ENCODE results near the gene SLC8A2. TPM values are rescaled to one million over a fixed set of nuclear protein-coding genes. Genes with fewer than 3 reads are reported as not detected.
"Not testable (repeated sequence)": the region's sequence is repeated elsewhere in the genome, so short reads cannot be mapped to it uniquely, and the experiment has no call there.

Gene SLC8A2
- total RNA-seq, 1 experiment from 2014 or later: not detected

- not testable (repeated sequence) for DNase-seq (ENCODE audit: low read depth)
Observed at GRCh38 chr19:47383890-47384289, 87.8 kb downstream of the SLC8A2 start.

GRCh38 chr19:47381653-47382279, 89.9 kb downstream of the SLC8A2 start:
- no peak for DNase-seq (ENCODE audit: low read depth)

GRCh38 chr19:47381121-47381520, 90.6 kb downstream of the SLC8A2 start:
- DNase-seq (ENCODE audit: low read depth): no peak

GRCh38 chr19:47380559-47380958, 91.1 kb downstream of the SLC8A2 start:
- no peak for DNase-seq (ENCODE audit: low read depth)

- DNase-seq (ENCODE audit: low read depth): no peak
Observed at GRCh38 chr19:47379381-47379938, 92.2 kb downstream of the SLC8A2 start.

- DNase-seq (ENCODE audit: low read depth): no peak
Observed at GRCh38 chr19:47378246-47378645, 93.4 kb downstream of the SLC8A2 start.

Other genes starting within 250 kb of the SLC8A2 start
- 1.9 and 5.0 TPM in 2 replicates for gene BBC3, start 240.7 kb downstream of the SLC8A2 start, total RNA-seq (2014; rRNA removed; shearing (Covaris generic))
- 2.1 and 6.0 TPM in 2 replicates for gene CCDC9, start 215.4 kb downstream of the SLC8A2 start, total RNA-seq (2014; rRNA removed; shearing (Covaris generic))
- gene INAFM1, start 197.0 kb downstream of the SLC8A2 start, total RNA-seq (2014; rRNA removed; shearing (Covaris generic)): 1.9 and 6.0 TPM in 2 replicates
- gene C5AR1, start 162.0 kb downstream of the SLC8A2 start, total RNA-seq (2014; rRNA removed; shearing (Covaris generic)): 0.05 TPM in 1 of 2 replicates, not detected in the other
- 0.39 and 0.91 TPM in 2 replicates for gene C5AR2, start 139.7 kb downstream of the SLC8A2 start, total RNA-seq (2014; rRNA removed; shearing (Covaris generic))
- 10.8 and 16.2 TPM in 2 replicates for gene DHX34, start 122.6 kb downstream of the SLC8A2 start, total RNA-seq (2014; rRNA removed; shearing (Covaris generic))
- gene MEIS3, start 52.4 kb downstream of the SLC8A2 start, total RNA-seq (2014; rRNA removed; shearing (Covaris generic)): 3.3 and 5.4 TPM in 2 replicates
- gene KPTN, start 12.3 kb upstream of the SLC8A2 start, total RNA-seq (2014; rRNA removed; shearing (Covaris generic)): 3.4 and 11.1 TPM in 2 replicates
- 211 and 268 TPM in 2 replicates for gene NAPA, start 43.2 kb upstream of the SLC8A2 start, total RNA-seq (2014; rRNA removed; shearing (Covaris generic))
- gene ZNF541, start 101.3 kb upstream of the SLC8A2 start, total RNA-seq (2014; rRNA removed; shearing (Covaris generic)): 0.27 TPM in 1 of 2 replicates, not detected in the other
- gene BICRA, start 137.2 kb upstream of the SLC8A2 start, total RNA-seq (2014; rRNA removed; shearing (Covaris generic)): 2.7 and 5.3 TPM in 2 replicates
- gene EHD2, start 241.5 kb upstream of the SLC8A2 start, total RNA-seq (2014; rRNA removed; shearing (Covaris generic)): 34.0 and 91.2 TPM in 2 replicates

Measured in M059J (cell line).